Measurements from ENCODE around the gene WDR48. TPM values are rescaled to one million over a fixed set of nuclear protein-coding genes. Genes with fewer than 3 reads are reported as not detected.

WDR48 gene
- total RNA-seq, 1 experiment from 2014 or later = 15.0 TPM

DNA sequence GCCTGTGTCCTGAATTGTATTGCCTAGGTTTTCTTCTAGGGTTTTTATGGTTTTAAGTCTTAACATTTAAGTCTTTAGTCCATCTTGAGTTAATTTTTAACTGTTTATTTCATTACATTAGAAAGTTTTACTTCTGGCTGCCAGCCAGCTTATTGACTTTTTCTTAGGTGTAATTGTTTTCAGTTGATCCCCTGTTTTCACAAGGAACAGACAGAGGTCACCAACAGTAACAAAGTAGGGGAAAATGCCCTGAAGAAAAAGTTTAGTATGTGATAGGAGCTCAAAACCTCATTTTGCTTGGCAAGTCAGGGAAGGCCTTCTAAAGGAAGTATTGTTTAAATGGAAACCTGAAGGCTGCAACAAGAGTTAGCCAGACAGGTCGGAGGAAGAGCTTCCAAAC lies 10.4 kb downstream of the WDR48 start:
- no peak for DNase-seq (ENCODE audit: extremely low read depth, low read depth)

GRCh38 chr3:39063143-39063542 lies 11.3 kb downstream of the WDR48 start:
- no peak for DNase-seq (ENCODE audit: extremely low read depth, low read depth)

GRCh38 chr3:39064646-39065045 lies 12.8 kb downstream of the WDR48 start:
- DNase-seq (ENCODE audit: extremely low read depth, low read depth) = no peak

- no peak for DNase-seq (ENCODE audit: extremely low read depth, low read depth)
Measured at GRCh38 chr3:39065197-39065596, 13.4 kb downstream of the WDR48 start.

DNA sequence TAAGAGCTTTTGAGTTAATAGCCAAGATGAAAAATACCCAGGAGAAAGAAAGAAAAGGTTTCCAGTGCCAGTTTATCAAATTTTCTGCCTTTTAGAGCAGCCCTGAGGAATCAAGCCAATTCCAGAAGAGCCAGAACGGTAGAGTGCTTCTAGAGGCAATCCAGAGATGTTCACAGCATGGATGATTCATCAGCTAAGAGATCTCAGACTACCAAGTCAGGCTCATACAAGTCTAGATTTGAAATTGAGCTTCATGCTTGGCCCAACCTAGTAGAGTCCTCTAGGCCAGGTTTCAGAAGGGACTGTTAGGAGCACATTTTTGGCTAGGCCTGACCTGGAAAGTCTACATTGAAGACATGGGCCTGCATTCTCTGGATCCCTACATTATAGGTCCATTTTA lies 15.5 kb downstream of the WDR48 start:
- no peak for DNase-seq (ENCODE audit: extremely low read depth, low read depth)

DNA sequence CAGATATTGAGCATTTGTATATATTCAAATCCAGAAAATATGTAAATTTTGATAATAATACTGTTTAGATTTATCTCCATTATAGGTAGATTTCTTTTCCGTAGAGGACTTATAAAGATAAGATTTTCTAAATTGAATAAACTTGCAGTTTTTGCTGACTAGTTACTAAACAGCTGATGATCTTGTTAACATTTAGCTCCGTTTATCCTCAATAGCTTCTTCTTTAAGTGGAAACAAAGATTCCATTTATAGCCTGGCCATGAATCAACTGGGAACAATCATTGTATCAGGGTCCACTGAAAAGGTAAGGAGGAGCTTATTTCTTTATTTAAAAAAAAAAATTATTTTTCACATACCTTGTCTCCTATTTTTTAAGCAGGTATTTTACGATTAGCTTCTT lies 16.7 kb downstream of the WDR48 start:
- DNase-seq (ENCODE audit: extremely low read depth, low read depth) = no peak

DNA sequence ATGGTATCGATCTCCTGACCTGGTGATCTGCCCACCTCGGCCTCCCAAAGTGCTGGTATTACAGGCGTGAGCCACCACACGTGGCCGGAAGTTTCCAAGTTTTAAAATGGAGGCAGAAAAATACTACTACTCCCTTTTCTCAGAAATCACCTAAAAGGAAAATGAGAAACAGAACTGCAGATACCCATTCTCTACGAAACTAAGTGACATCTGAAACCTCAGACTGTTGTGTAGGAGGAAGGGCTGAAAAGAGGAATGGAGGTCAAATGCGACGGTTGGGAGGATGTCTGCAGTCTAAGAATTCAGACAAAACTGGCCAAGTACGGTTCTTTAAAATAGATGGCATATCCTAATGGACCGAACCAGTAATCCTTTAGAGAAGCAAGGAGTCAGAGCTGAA lies 24.1 kb downstream of the WDR48 start:
- DNase-seq (ENCODE audit: extremely low read depth, low read depth) = no peak

- no peak for DNase-seq (ENCODE audit: extremely low read depth, low read depth)
Measured at GRCh38 chr3:39079530-39079929, 27.7 kb downstream of the WDR48 start.

- no peak for DNase-seq (ENCODE audit: extremely low read depth, low read depth)
Measured at GRCh38 chr3:39080026-39080425, 28.2 kb downstream of the WDR48 start.

DNA sequence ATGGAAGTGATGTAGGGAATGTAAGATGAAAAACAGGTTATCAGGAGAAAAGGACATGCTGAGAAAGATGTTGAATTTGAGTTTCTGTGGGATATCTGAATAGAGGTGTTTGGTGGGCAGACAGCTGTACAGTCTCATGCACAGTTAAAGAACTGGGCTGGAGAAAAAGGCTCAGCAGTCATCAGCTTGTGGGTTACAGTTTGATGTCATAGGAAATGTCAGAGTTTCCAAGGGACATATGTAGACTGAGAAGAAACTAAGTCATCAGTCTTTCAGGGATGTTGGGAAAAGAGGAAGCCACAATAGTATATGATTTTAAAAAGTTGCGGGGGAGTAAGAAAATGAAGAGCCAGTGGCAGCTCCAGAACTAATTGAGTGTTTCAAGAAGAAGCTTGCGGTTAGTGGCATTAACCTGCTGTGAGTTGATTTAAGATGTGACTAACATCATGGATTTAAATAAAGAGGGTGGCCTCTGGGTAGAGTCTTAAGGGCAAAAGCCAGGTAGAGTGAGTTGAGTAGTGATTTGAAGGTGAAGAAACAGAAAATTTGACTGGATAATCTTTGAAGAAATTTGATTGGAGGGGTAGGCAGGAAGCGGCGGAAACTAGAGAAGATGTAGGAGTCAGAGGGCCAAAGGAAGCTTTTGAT lies 31.0 kb downstream of the WDR48 start:
- no peak for DNase-seq (ENCODE audit: extremely low read depth, low read depth)

DNA sequence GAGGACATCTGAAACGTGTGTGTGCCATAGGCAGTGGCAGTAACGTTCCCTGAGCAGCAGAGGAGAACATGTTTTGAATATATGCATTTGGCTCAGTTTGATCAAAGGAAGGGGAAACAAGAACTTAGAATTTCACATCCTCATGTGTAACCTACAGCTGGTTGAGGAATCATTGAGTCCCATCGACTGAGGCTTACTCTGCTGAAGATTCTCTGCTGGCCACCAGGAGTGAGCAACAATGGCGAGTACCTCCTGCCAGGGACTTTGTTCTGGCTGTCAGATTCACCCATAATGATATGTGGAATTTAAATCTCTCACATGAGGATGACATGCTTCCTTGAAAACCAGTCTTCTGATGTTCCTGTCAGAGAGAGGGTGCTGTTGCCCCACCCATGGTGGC lies 34.3 kb downstream of the WDR48 start:
- DNase-seq (ENCODE audit: extremely low read depth, low read depth) = no peak

- DNase-seq (ENCODE audit: extremely low read depth, low read depth) = no peak
Measured at GRCh38 chr3:39088456-39088855, 36.6 kb downstream of the WDR48 start.

GRCh38 chr3:39088889-39089288 lies 37.1 kb downstream of the WDR48 start:
- DNase-seq (ENCODE audit: extremely low read depth, low read depth) = no peak

DNA sequence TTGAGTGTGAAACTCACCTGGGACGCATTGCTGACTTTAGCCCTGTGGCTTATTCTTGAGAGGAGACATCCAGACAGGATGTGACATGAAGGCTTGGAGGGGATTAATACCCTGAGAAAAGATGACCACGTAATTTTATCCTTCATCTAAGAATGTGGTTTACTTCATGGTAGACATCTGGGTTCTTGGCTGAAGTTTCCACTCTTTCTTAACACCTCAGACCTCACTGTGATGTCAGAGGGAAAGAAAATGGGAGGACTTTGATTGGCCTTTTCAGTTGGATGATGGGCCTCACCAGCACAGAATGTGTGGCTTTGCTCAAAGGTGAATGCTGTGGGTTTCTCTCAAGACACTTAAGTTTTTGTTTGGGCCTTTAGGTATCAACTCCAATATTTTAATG lies 39.1 kb downstream of the WDR48 start:
- no peak for DNase-seq (ENCODE audit: extremely low read depth, low read depth)

DNA sequence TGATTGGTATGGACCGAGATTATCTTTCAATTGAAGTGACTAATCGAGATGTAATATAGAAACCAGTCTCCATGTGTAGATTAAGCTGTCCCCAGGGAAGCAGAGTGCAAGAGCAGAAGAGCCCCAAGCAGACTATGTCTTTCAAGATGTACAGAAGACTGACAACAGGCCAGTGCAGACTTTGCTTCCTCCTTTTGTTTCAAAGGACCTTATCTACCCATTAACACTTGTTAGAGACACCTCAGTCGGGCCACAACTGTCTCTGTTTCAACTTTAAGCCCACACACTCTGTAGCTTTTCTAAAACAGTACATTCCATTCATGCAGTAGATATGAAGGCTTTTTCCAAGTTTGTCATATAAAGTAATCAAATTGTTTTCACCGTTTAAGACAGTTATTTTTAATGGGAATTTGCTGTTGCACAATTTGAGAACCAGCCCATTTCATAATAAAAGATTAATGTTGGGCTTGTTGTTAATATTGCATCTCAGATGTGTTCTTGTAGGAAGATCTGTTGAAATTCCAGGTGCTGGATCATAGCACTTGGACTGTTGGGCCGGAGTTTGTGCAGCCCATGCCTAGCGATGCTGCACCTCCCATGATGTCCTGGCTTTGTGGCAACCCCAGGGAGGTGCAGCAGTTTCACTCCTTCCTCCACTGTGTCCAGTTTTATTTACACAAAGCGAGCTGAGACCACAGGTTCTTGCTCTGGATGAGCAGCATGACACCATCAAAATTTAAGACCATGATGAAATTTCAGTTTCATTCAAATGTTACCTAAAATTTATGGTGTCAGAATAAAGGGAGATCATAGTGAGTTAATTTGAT lies 43.2 kb downstream of the WDR48 start:
- no peak for DNase-seq (ENCODE audit: extremely low read depth, low read depth)

- DNase-seq (ENCODE audit: extremely low read depth, low read depth) = no peak
Measured at GRCh38 chr3:39095778-39096177, 44.0 kb downstream of the WDR48 start.

DNA sequence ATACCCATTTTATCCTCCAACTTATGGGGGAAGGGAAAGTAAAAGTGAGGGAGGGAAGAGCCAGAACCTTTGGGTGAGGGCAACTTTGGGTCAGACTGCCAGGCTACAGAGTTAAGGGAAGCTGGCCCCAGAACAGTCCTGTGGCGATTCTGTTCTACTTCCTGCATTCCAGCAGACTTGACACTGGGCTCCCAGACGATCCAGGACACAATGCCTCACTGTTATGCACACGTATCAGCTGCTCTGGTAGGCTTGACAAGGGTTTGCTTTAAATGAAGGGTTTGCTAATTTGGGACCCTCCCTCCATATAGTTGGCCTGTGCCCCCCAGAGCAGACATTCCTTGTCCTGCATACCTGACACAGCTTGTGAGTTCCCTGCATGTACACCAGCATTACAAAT lies 45.0 kb downstream of the WDR48 start:
- no peak for DNase-seq (ENCODE audit: extremely low read depth, low read depth)

DNA sequence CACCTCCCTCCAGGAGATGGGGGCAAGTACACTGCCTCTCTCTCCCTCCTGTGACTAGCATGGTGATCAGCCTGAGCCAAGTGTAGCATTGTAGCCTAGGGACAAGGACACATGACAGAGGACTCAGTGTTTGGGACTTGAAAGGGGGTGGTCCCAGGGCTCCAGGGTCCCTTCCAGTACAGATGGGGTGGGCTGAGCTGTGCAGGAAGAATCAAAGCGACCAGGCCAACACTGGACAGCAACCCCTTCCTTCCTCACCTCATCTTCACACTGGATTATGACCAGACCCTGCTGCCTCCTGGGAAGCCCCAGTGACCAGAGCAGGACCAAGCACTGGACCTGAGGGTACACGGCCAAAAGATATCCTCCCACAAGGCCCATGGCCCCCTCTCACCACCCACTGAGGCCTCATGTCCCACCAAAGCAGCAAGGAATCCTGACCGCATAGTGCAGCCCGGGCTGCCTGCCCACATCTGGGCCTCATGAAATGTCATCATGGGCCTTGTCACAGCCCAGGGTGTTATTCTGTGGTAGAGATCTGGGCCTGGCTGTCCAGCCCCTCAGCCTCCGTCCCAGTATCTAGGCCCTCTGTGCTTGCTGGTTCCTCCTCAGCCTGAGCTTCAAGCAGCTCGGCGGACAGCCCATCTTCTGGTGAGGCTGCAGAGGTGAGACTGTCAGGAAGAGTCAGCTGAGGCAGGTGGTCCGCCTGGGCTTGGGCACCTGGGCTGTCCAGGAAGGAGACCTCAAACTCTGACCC lies 46.1 kb downstream of the WDR48 start:
- no peak for DNase-seq (ENCODE audit: extremely low read depth, low read depth)

- no peak for DNase-seq (ENCODE audit: extremely low read depth, low read depth)
Measured at GRCh38 chr3:39098473-39099000, 46.7 kb downstream of the WDR48 start.

- no peak for DNase-seq (ENCODE audit: extremely low read depth, low read depth)
Measured at GRCh38 chr3:39099242-39099641, 47.4 kb downstream of the WDR48 start.

- DNase-seq (ENCODE audit: extremely low read depth, low read depth) = no peak
Measured at GRCh38 chr3:39099738-39100499, 48.1 kb downstream of the WDR48 start.
